Right forelimb (tissue), 1 donor: ENCODE measurements around the gene VANGL2.

Experiments
- DNase-seq: peaks from one replicate; pipeline ENCODE4 v3.0.0-alpha.2; 2018

The VANGL2 gene

DNA sequence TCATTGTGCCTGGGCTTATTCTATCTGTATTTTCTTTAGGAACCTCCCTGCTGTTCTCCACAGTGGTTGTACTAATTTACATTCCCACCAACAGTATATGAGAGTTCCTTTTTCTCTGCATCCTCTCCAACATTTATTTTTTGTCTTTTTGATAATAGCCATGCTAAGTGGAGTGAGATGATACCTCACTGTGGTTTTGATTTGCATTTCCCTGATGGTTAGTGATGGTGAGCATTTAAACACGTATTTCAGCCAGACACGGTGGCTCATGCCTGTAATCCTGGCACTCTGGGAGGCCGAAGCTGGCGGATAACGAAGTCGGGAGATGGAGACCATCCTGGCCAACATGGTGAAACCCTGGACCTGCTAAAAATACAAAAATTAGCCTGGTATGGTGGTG is 64.8 kb downstream of the VANGL2 start:
- no peak for DNase-seq

DNA sequence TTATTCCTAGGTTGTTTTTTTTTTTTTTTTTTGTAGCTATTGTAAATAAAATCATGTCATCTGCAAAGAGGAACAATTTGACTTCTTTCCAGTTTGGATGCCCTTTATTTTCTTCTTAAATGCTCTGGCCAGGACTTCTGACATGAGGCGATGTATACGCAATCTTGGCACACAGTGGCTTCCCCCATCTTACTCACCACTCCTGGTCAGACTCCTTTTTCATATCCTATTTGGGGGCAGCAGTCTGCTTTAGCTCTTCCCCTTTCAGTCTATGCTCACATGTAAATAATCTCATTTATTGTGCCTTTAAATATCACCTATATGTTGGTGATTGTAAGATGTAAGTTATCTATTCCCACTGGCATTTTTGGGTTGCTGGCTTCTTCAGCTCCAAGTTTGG is 66.6 kb downstream of the VANGL2 start:
- no peak for DNase-seq

DNA sequence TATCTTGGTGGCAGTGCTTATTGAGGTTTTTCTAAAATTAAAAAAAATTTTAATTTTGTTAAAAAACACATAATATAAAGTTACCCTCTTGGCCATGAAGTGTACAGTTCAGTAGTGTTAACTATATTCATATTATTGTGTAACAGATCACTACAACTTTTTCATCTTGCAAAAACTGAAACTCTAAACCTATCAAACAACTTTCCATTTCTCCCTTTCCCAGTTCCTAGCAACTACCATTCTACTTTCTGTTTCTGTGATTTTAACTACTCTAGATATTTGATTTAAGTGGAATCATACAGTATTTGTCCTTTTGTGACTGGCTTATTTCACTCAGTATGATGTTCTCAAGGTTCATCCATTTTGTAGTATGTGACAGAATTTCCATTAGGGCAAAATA is 67.2 kb downstream of the VANGL2 start:
- no peak for DNase-seq

DNA sequence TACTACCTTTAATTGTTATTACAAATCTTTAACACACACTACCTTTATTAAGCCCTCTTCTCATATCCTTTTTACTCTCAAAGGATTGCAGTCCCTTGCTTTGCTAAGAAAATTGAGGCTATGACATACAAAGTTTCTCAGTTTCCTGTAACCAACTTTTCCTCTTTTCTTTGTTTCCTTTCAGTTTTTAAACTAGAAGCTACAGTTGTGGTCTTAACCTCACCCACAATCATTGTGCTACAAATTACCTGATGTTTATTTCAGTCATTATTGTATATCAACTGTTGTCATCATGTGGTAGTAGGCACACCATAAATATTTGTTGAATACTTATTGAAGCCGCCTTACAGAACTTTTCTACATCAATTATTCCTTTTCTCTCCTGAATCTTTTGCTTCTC is 70.9 kb downstream of the VANGL2 start:
- no peak for DNase-seq

DNA sequence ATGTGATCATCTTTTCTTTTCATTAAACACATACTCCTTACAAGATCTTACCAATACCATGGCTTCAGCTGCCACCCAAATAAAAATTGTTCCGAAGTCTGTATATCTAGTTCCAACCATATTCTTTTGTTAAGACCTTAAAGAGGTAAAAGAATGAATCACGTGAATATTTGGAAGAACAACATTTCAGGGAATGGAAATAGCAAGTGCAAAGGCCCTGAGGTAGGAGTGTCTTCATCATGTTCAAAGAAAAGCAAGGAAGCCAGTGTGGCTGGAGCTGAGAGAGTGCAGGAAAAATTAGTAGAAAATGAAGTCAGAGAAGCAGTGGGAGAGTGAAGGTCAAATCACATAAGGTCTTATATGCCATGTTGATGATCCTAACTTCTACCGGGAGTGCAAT is 71.7 kb downstream of the VANGL2 start:
- DNase-seq, result no peak

DNA sequence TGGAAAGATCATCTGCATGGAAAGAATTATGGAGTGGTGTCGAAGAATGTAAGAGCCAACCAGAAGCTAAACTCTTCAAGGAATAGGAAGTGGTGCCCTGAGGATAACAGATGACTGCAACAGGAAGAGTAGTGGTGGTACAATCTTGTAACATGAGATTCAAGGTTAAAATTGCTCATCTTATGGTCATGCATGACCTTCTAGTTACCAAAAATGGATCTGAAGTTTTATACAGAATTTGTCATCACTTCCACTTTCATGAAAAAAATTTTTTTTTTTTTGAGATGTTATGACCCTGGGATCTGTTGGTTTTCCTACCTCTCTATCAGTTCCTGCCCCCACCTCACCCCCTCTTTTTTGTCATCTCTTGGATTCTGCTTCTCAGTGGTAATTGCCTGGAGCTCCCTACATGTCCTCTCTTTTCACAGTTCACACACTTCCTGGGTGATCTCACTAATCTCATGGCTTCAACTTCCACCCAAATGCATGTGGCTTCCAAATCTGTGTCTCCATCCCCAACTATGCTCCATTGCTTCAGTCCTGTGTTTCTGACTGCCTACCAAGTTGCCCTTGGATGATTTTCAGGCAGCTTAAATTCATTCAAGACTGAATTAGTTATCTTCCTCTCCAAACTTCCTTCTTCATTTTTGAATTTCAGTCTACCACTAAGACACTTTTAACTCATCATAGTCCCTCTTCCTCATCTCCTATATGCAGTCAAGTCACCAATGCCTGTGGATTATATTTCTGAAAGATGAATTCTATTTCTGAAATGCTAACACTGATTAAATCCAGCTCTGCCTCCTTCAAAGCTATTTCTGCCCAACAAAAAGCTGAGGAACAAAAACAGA is 74.3 kb downstream of the VANGL2 start:
- DNase-seq, result no peak
